Loucy (cell line): ENCODE measurements around the gene SIPA1L3.

Experiments
- H2AFZ ChIP-seq: fragments of 200-600 bp; sonication (generic); 2 replicates; pipeline ENCODE4 v1.6.0; 2016; ENCODE audit warnings: antibody characterized with exemption, mild to moderate bottlenecking, low read length, moderate library complexity
- H3F3A ChIP-seq: fragments of 200-600 bp; 2 replicates; pipeline ENCODE4 v1.6.0; 2016; ENCODE audit warnings: antibody characterized with exemption, low read depth, mild to moderate bottlenecking
- H3K27me3 ChIP-seq: fragments of 200-600 bp; sonication (generic); 2 replicates; pipeline ENCODE4 v1.6.1; 2014; ENCODE audit warnings: low read length, mild to moderate bottlenecking; ENCODE audit not compliant: insufficient read depth, poor library complexity, severe bottlenecking
- H3K36me3 ChIP-seq: fragments of 200-600 bp; sonication (generic); 2 replicates; pipeline ENCODE4 v1.6.1; 2016; ENCODE audit warnings: low read length; ENCODE audit not compliant: insufficient read depth
- H3K4me1 ChIP-seq: fragments of 200-600 bp; sonication (generic); 2 replicates; pipeline ENCODE4 v1.5.1; 2014; ENCODE audit warnings: low read length, mild to moderate bottlenecking; ENCODE audit not compliant: insufficient read depth, poor library complexity, severe bottlenecking
- H3K4me2 ChIP-seq: fragments of 200-600 bp; sonication (generic); 2 replicates; pipeline ENCODE4 v1.6.0; 2014; ENCODE audit warnings: antibody characterized with exemption, low read length, low read depth, mild to moderate bottlenecking; ENCODE audit not compliant: poor library complexity, severe bottlenecking
- H3K4me3 ChIP-seq: fragments of 200-600 bp; sonication (generic); 2 replicates; pipeline ENCODE4 v1.5.1; 2014; ENCODE audit warnings: low read length, mild to moderate bottlenecking, mixed read lengths; ENCODE audit not compliant: poor library complexity, severe bottlenecking
- H3K79me2 ChIP-seq: fragments of 200-600 bp; sonication (generic); 2 replicates; pipeline ENCODE4 v1.6.1; 2014; ENCODE audit warnings: low read length; ENCODE audit not compliant: insufficient read depth
- H3K9ac ChIP-seq: fragments of 200-600 bp; sonication (generic); 2 replicates; pipeline ENCODE4 v1.6.0; 2014; ENCODE audit warnings: mild to moderate bottlenecking, low read depth, low read length, moderate library complexity; ENCODE audit not compliant: poor library complexity, severe bottlenecking
- H3K9me2 ChIP-seq: fragments of 200-600 bp; sonication (generic); replicated peaks from 2 replicates; pipeline ENCODE4 v1.6.1; 2016; ENCODE audit warnings: low read depth, low read length, mixed read lengths
- H3K9me3 ChIP-seq: fragments of 200-600 bp; sonication (generic); 2 replicates; pipeline ENCODE4 v1.6.1; 2014; ENCODE audit warnings: mild to moderate bottlenecking, antibody characterized with exemption, low read length, low read depth; ENCODE audit not compliant: insufficient read depth
- H4K20me1 ChIP-seq: fragments of 200-600 bp; sonication (generic); 2 replicates; pipeline ENCODE4 v1.6.0; 2014; ENCODE audit warnings: antibody characterized with exemption, low read length, mild to moderate bottlenecking; ENCODE audit not compliant: insufficient read depth, poor library complexity, severe bottlenecking
- EZH2phosphoT487 ChIP-seq: fragments of 200-600 bp; IDR thresholded peaks from 2 replicates; pipeline ENCODE4 v1.6.1; 2018; ENCODE audit warnings: antibody characterized with exemption, mild to moderate bottlenecking, moderate library complexity, borderline replicate concordance
- TF ChIP-seq, protein P1 (sequence below): fragments of 200-600 bp; sonication (generic); conservative IDR thresholded peaks from 2 replicates; pipeline ENCODE4 v1.5.1; 2014; ENCODE audit warnings: mild to moderate bottlenecking, antibody characterized with exemption, low read length

SIPA1L3 gene

DNA sequence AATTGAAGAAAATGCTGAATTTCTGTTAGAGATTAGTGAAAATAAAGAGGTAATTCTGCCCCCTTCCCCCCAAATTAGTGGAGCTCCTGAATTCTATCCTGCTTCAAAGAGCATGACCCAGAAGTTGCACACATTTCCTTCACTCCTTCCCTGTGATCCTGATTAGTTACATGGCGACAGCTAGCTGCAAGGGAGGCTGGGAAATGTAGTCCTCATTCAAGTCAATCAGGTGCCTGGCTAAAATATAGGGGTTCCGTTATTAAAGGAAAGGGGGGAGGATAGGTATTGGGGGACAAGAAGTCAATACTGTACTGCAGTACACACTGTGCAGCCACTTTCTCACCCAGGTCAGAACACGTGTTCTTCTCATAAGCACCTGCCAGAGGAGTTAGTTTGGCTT is 65.8 kb downstream of the SIPA1L3 start:
- H3K9me2 ChIP-seq, result no peaks in the 10 kb centered on the region
- no peaks in the 10 kb centered on the region for H3K36me3 ChIP-seq
- H3K79me2 ChIP-seq, result peaks cover 45% of the 10 kb centered on the region; the same call in 1 of the 2 replicates
- H3K4me2 ChIP-seq, result no peak overlapping the region
- TF ChIP-seq EZH2phosphoT487, result no peak
- TF ChIP-seq, protein P1, sequence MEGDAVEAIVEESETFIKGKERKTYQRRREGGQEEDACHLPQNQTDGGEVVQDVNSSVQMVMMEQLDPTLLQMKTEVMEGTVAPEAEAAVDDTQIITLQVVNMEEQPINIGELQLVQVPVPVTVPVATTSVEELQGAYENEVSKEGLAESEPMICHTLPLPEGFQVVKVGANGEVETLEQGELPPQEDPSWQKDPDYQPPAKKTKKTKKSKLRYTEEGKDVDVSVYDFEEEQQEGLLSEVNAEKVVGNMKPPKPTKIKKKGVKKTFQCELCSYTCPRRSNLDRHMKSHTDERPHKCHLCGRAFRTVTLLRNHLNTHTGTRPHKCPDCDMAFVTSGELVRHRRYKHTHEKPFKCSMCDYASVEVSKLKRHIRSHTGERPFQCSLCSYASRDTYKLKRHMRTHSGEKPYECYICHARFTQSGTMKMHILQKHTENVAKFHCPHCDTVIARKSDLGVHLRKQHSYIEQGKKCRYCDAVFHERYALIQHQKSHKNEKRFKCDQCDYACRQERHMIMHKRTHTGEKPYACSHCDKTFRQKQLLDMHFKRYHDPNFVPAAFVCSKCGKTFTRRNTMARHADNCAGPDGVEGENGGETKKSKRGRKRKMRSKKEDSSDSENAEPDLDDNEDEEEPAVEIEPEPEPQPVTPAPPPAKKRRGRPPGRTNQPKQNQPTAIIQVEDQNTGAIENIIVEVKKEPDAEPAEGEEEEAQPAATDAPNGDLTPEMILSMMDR, result no peak
- H3K27me3 ChIP-seq, result no peaks in the 10 kb centered on the region
- no peaks in the 10 kb centered on the region for H3F3A ChIP-seq
- H4K20me1 ChIP-seq, result no peaks in the 10 kb centered on the region
- H3K9me3 ChIP-seq, result no peaks in the 10 kb centered on the region; the same call in 1 of the 2 replicates
- H2AFZ ChIP-seq, result no peak overlapping the region
- no peaks in the 10 kb centered on the region for H3K4me1 ChIP-seq
- H3K9ac ChIP-seq, result no peak overlapping the region
- H3K4me3 ChIP-seq, result no peak overlapping the region

DNA sequence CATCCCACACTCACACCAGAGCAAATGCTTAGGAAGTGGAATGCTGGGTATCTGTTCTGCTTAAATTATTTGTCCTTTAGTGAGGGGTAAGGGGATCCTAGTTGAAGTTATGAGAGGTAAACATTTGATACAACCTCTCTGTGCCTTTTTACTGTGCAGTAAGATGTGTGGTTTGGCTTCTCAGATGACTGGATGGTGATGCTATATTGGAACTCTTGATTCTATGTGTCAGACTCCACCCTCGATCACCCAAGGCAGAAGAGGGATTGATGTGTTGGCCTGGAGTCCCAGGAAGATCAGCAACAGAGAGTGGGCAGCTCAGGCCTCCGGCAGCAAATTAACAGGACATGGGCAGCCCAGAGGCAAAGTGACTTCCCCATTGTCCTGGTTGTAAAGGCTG is 66.7 kb downstream of the SIPA1L3 start:
- Histone ChIP-seq H3K4me2 (no peak overlapping the region), H3K79me2 (peaks cover 50% of the 10 kb centered on the region; the same call in 1 of the 2 replicates), H3K4me1 (no peaks in the 10 kb centered on the region)

DNA sequence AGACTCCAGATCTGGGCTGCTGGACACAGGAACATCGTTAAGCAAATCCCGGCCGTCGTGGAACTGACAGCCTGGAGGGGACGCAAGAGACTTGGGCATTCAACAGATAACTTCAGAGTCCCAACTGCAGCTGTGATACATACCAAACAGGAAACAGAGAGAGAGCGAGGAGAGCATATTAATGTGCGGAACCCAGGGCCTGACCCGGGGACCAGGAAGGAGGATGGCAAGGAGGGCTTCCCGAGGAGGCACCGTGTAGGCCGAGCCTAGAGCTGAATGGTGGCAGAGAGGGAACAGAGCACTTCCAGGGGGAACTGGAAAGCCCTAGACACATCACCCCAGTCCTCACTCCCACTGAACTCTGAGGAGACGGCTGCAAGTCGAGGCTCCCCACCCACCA is 68.1 kb downstream of the SIPA1L3 start:
- no peaks in the 10 kb centered on the region; the same call in 1 of the 2 replicates for H3K9me3 ChIP-seq
- no peaks in the 10 kb centered on the region for H3F3A ChIP-seq
- no peaks in the 10 kb centered on the region for H3K9me2 ChIP-seq
- H4K20me1 ChIP-seq, result no peaks in the 10 kb centered on the region
- H3K9ac ChIP-seq, result no peak overlapping the region
- no peaks in the 10 kb centered on the region for H3K4me1 ChIP-seq
- no peak overlapping the region for H3K4me2 ChIP-seq
- H2AFZ ChIP-seq, result no peak overlapping the region
- TF ChIP-seq, protein P1, result no peak
- TF ChIP-seq EZH2phosphoT487, result no peak
- H3K4me3 ChIP-seq, result no peak overlapping the region
- H3K27me3 ChIP-seq, result no peaks in the 10 kb centered on the region
- peaks cover 40% of the 10 kb centered on the region; the same call in 1 of the 2 replicates for H3K79me2 ChIP-seq
- H3K36me3 ChIP-seq, result no peaks in the 10 kb centered on the region

More for the DNA sequence above, 66.7 kb downstream of the SIPA1L3 start:
- Histone ChIP-seq H3K9me3 (no peaks in the 10 kb centered on the region; the same call in 1 of the 2 replicates), H3K9ac (no peak overlapping the region), H3K27me3 (no peaks in the 10 kb centered on the region), H3F3A (no peaks in the 10 kb centered on the region), H3K36me3 (no peaks in the 10 kb centered on the region), H4K20me1 (no peaks in the 10 kb centered on the region), H2AFZ (no peak overlapping the region), H3K4me3 (no peak overlapping the region), H3K9me2 (no peaks in the 10 kb centered on the region)
- TF ChIP-seq, protein P1, result no peak
- no peak for TF ChIP-seq EZH2phosphoT487
